GM23338 (cell line): Measurements from ENCODE around the gene DNAH9.

ENCODE experiments used
- CREB1 ChIP-seq: fragments of 250-450 bp; sonication (Bioruptor Pico); IDR thresholded peaks from 2 replicates; pipeline ENCODE4 v1.5.0; 2020; ENCODE audit warnings: low read depth, mild to moderate bottlenecking, moderate library complexity
- EZH2 ChIP-seq: fragments of 200-600 bp; sonication (generic); IDR thresholded peaks from one replicate; pipeline ENCODE4 v1.8.0; 2017; ENCODE audit warnings: antibody characterized with exemption, mild to moderate bottlenecking, low read depth; ENCODE audit not compliant: unreplicated experiment
- EZH2phosphoT487 ChIP-seq: fragments of 200-600 bp; sonication (generic); IDR thresholded peaks from one replicate; pipeline ENCODE4 v1.8.1; 2018; ENCODE audit warnings: antibody characterized with exemption; ENCODE audit not compliant: unreplicated experiment
- NANOG ChIP-seq: IDR thresholded peaks from 2 replicates; pipeline ENCODE4 v1.6.1; 2016; ENCODE audit warnings: antibody characterized with exemption, borderline replicate concordance
- POLR2AphosphoS5 ChIP-seq: IDR thresholded peaks from 2 replicates; pipeline ENCODE4 v1.6.1; 2016; ENCODE audit warnings: antibody characterized with exemption, low read depth
- STAT1 ChIP-seq: IDR thresholded peaks from one replicate; pipeline ENCODE4 v1.6.1; 2016; ENCODE audit warnings: antibody characterized with exemption; ENCODE audit not compliant: unreplicated experiment
- TF ChIP-seq, protein P1 (sequence below), 2 experiments: fragments of 200-600 bp in 1 of 2; sonication (generic) in 1 of 2; conservative IDR thresholded peaks; 2 replicates each; pipeline versions ENCODE4 v1.5.1 to v1.6.1; 2016 to 2017; ENCODE audit warnings: antibody characterized with exemption in 2 of 2, low read depth in 2 of 2, mild to moderate bottlenecking in 2 of 2, moderate library complexity in 1 of 2
- TF ChIP-seq, protein P2 (sequence below): IDR thresholded peaks from one replicate; pipeline ENCODE4 v1.6.1; 2018; ENCODE audit warnings: antibody characterized with exemption; ENCODE audit not compliant: unreplicated experiment

DNA sequence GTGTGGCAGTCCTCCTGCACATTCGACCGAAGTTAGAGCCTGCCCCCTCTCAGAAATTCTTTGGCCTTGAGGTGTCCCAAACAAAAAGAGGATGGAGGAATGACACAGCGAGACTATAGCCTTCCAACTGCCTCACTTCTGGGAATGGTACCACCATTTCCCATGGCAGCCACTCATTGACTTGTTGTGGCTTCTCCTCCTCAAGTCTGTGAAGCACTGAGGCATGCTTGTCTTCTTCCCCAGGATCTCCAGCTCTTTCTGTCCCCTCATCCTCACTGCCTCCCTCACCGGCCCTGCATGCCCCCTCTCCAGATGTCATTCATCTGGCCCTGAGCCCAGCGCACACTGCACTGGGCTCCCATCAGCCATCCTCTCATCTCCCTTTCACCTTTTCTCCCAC lies 43.7 kb upstream of the DNAH9 start:
- TF ChIP-seq, protein P1, sequence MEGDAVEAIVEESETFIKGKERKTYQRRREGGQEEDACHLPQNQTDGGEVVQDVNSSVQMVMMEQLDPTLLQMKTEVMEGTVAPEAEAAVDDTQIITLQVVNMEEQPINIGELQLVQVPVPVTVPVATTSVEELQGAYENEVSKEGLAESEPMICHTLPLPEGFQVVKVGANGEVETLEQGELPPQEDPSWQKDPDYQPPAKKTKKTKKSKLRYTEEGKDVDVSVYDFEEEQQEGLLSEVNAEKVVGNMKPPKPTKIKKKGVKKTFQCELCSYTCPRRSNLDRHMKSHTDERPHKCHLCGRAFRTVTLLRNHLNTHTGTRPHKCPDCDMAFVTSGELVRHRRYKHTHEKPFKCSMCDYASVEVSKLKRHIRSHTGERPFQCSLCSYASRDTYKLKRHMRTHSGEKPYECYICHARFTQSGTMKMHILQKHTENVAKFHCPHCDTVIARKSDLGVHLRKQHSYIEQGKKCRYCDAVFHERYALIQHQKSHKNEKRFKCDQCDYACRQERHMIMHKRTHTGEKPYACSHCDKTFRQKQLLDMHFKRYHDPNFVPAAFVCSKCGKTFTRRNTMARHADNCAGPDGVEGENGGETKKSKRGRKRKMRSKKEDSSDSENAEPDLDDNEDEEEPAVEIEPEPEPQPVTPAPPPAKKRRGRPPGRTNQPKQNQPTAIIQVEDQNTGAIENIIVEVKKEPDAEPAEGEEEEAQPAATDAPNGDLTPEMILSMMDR (conservative IDR thresholded peaks at IDR 0.05; ENCODE audit: low read depth in 2 of 2), result no peak
- TF ChIP-seq EZH2 (no peak), POLR2AphosphoS5 (no peak), CREB1 (CRISPR knock-in tag) (no peak), EZH2phosphoT487 (no peak), STAT1 (no peak), NANOG (no peak)
- TF ChIP-seq, protein P2, sequence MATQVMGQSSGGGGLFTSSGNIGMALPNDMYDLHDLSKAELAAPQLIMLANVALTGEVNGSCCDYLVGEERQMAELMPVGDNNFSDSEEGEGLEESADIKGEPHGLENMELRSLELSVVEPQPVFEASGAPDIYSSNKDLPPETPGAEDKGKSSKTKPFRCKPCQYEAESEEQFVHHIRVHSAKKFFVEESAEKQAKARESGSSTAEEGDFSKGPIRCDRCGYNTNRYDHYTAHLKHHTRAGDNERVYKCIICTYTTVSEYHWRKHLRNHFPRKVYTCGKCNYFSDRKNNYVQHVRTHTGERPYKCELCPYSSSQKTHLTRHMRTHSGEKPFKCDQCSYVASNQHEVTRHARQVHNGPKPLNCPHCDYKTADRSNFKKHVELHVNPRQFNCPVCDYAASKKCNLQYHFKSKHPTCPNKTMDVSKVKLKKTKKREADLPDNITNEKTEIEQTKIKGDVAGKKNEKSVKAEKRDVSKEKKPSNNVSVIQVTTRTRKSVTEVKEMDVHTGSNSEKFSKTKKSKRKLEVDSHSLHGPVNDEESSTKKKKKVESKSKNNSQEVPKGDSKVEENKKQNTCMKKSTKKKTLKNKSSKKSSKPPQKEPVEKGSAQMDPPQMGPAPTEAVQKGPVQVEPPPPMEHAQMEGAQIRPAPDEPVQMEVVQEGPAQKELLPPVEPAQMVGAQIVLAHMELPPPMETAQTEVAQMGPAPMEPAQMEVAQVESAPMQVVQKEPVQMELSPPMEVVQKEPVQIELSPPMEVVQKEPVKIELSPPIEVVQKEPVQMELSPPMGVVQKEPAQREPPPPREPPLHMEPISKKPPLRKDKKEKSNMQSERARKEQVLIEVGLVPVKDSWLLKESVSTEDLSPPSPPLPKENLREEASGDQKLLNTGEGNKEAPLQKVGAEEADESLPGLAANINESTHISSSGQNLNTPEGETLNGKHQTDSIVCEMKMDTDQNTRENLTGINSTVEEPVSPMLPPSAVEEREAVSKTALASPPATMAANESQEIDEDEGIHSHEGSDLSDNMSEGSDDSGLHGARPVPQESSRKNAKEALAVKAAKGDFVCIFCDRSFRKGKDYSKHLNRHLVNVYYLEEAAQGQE, result no peak
